Endodermal cell (in vitro differentiated cells): ENCODE results near the gene REPS2. TPM values are rescaled to one million over a fixed set of nuclear protein-coding genes. Genes with fewer than 3 reads are reported as not detected.

Experiments used
- DNase-seq: peaks from one replicate; pipeline ENCODE4 v3.0.0-alpha.2; 2017
- H3K27ac ChIP-seq: 2 replicates; pipeline ENCODE4 v1.5.1; 2013; ENCODE audit warnings: mild to moderate bottlenecking, low read depth, low read length, moderate library complexity
- H3K27me3 ChIP-seq: 2 replicates; pipeline ENCODE4 v1.6.1; 2013; ENCODE audit warnings: mild to moderate bottlenecking, low read length, moderate library complexity; ENCODE audit not compliant: insufficient read depth, control insufficient read depth, poor library complexity, severe bottlenecking
- H3K36me3 ChIP-seq: 2 replicates; pipeline ENCODE4 v1.7.0; 2013; ENCODE audit warnings: mild to moderate bottlenecking, low read length, moderate library complexity; ENCODE audit not compliant: control insufficient read depth, insufficient read depth
- H3K4me1 ChIP-seq: one replicate; pipeline ENCODE4 v1.7.0; 2013; ENCODE audit warnings: low read length; ENCODE audit not compliant: control insufficient read depth, insufficient read depth
- H3K4me3 ChIP-seq: 2 replicates; pipeline ENCODE4 v1.5.1; 2013; ENCODE audit warnings: mild to moderate bottlenecking, low read length, moderate library complexity
- H3K9ac ChIP-seq: 2 replicates; pipeline ENCODE4 v1.6.1; 2013; ENCODE audit warnings: mild to moderate bottlenecking, low read length, moderate library complexity; ENCODE audit not compliant: poor library complexity, severe bottlenecking; ENCODE audit errors: extremely low read depth
- H3K9me3 ChIP-seq: 2 replicates; pipeline ENCODE4 v1.6.1; 2013; ENCODE audit warnings: mild to moderate bottlenecking, low read length, moderate library complexity; ENCODE audit not compliant: control insufficient read depth
- H3K27ac Mint-ChIP-seq: 2 replicates; pipeline ENCODE4 v1.8.0; 2020; ENCODE audit warnings: mixed read lengths
- H3K27me3 Mint-ChIP-seq: 2 replicates; pipeline ENCODE4 v1.8.0; 2021; ENCODE audit warnings: mild to moderate bottlenecking, mixed read lengths; ENCODE audit not compliant: insufficient read depth
- H3K36me3 Mint-ChIP-seq: 2 replicates; pipeline ENCODE4 v1.8.0; 2020; ENCODE audit warnings: low read depth, mixed read lengths
- H3K4me1 Mint-ChIP-seq: 2 replicates; pipeline ENCODE4 v1.8.0; 2020; ENCODE audit warnings: mixed read lengths
- H3K4me3 Mint-ChIP-seq: 2 replicates; pipeline ENCODE4 v1.8.0; 2020; ENCODE audit warnings: mild to moderate bottlenecking, moderate library complexity, mixed read lengths
- H3K9me3 Mint-ChIP-seq: 2 replicates; pipeline ENCODE4 v1.8.0; 2020; ENCODE audit warnings: mild to moderate bottlenecking, mixed read lengths
- WGBS, 2 experiments: methylation state at CpG; one replicate each; pipeline versions ENCODE4 v1.1.5 to v1.1.7; 2013; ENCODE audit warnings: missing lambda C conversion rate in 2 of 2, mixed read lengths in 1 of 2; ENCODE audit not compliant: insufficient coverage in 1 of 2, insufficient read length in 1 of 2; 5-methylcytosine and 5-hydroxymethylcytosine counted together
- total RNA-seq, 2 donors: library from RNA; stranded (reverse); fragmentation: NEBNext Ultra II Directional in 1 of 2; extraction: Animal tissue kit (Norgen Biotek cat#: 25700) in 1 of 2; gene quantifications; 2 replicates in 1 of 2; 3 replicates in 1 of 2; pipeline ENCODE4 v1.2.1, GENCODE V29; 2021
- TF ChIP-seq, protein P1 (sequence below): fragments of 200-600 bp; sonication (generic); conservative IDR thresholded peaks from 2 replicates; pipeline ENCODE4 v1.5.0; 2021; ENCODE audit warnings: antibody characterized with exemption, mild to moderate bottlenecking

REPS2 gene
- total RNA-seq, 2 donors from 2014 or later, result 4.3 to 16.6 TPM

DNA sequence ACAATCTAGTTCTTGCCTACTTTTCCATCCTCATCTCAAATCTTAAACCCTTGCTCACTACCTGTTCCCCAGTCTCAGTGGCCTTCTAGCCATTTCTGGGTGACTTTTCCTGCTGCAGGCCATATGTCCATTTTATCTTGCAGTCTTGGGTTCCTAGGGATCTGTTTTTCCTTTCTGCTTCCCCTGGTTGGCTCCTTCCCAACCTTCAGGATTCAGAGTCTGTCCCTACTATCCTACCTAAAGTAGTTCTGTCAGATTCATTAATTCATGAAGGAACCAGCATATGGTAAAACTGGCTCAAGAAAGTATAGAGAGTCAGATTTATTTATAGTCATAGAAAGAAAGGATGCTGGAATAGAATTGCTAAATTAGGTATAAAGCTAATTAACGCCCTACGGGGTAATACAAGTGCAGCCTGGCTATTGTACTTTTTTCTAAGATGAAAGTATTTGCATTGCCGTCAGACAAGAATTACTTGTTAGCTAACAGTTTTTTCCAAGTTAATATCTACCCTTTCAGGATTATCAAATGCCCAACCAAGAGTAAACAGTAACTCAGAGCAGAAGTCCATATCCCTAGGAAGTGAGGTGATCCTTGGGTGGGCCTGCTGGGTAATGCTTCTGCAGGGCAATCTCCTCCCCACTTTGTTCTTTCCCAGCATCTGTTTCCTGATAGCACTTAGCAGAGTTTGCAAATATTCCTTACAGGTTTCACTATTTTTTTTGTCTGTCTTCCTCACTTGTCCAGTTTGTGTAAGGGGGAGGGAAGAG lies 63.6 kb downstream of the REPS2 start:
- TF ChIP-seq, protein P1, sequence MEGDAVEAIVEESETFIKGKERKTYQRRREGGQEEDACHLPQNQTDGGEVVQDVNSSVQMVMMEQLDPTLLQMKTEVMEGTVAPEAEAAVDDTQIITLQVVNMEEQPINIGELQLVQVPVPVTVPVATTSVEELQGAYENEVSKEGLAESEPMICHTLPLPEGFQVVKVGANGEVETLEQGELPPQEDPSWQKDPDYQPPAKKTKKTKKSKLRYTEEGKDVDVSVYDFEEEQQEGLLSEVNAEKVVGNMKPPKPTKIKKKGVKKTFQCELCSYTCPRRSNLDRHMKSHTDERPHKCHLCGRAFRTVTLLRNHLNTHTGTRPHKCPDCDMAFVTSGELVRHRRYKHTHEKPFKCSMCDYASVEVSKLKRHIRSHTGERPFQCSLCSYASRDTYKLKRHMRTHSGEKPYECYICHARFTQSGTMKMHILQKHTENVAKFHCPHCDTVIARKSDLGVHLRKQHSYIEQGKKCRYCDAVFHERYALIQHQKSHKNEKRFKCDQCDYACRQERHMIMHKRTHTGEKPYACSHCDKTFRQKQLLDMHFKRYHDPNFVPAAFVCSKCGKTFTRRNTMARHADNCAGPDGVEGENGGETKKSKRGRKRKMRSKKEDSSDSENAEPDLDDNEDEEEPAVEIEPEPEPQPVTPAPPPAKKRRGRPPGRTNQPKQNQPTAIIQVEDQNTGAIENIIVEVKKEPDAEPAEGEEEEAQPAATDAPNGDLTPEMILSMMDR, result no peak
- Mint-ChIP-seq H3K36me3 (no peaks in the 10 kb centered on the region), H3K27ac (no peak overlapping the region), H3K4me1 (peaks cover 68% of the 10 kb centered on the region), H3K4me3 (no peak overlapping the region), H3K27me3 (no peaks in the 10 kb centered on the region), H3K9me3 (no peaks in the 10 kb centered on the region)
- no peak overlapping the region for H3K9ac ChIP-seq
- DNase-seq, result no peak
- H3K36me3 ChIP-seq, result no peaks in the 10 kb centered on the region
- no peaks in the 10 kb centered on the region for H3K27me3 ChIP-seq
- H3K4me1 ChIP-seq, result peaks cover 3% of the 10 kb centered on the region
- no peak overlapping the region for H3K4me3 ChIP-seq
- no peaks in the 10 kb centered on the region for H3K9me3 ChIP-seq
- WGBS, 2 experiments, result 89 to 100% methylated on average over 1 to 3 of the region's 3 CpGs
- no peak overlapping the region for H3K27ac ChIP-seq

GRCh38 chrX:17012465-17012864 lies 66.0 kb downstream of the REPS2 start:
- peaks cover 3% of the 10 kb centered on the region for H3K4me1 ChIP-seq
- 85% methylated on average over 2 of the region's 2 CpGs; no CpG with 5 or more reads in 1 of the 2 experiments for WGBS, 2 experiments
- peak overlapping the region; percentile 73 for H3K27ac Mint-ChIP-seq

DNA sequence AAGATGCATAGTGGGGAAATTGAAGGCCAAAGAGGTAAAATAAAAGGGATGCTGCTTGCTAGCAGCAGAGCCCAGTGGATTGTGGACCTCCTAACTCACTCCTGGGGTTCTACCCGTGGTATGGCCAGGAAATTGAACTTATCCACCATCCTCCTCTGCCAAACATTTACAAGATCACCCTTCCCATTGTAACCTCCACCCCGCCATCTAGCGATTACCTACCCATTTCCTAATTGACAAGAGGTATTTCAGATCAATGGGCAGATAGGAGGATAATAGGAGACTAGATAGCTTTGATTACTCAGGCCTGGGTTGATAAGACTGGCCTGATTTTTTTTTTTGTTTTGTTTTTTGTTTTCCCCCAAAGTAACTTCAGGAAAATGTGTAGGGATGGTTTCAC lies 67.8 kb downstream of the REPS2 start:
- Mint-ChIP-seq H3K9me3 (peaks cover 2% of the 10 kb centered on the region), H3K36me3 (peaks cover 2% of the 10 kb centered on the region), H3K4me3 (peak overlapping the region; percentile 4), H3K27me3 (no peaks in the 10 kb centered on the region), H3K4me1 (peaks cover 45% of the 10 kb centered on the region), H3K27ac (peak overlapping the region; percentile 82)
- Histone ChIP-seq H3K9ac (no peak overlapping the region), H3K4me1 (peaks cover 3% of the 10 kb centered on the region), H3K36me3 (no peaks in the 10 kb centered on the region), H3K27ac (no peak overlapping the region), H3K9me3 (no peaks in the 10 kb centered on the region), H3K27me3 (no peaks in the 10 kb centered on the region), H3K4me3 (peak overlapping the region; percentile 57)
- TF ChIP-seq, protein P1, result no peak
- 8% methylated on average over 1 of the region's 3 CpGs; no CpG with 5 or more reads in 1 of the 2 experiments for WGBS, 2 experiments
- peak; percentile 63 for DNase-seq

More at GRCh38 chrX:17012465-17012864, 66.0 kb downstream of the REPS2 start:
- H3K27me3 Mint-ChIP-seq, result no peaks in the 10 kb centered on the region
- H3K9me3 ChIP-seq, result no peaks in the 10 kb centered on the region
- no peaks in the 10 kb centered on the region for H3K27me3 ChIP-seq
- no peak overlapping the region for H3K4me3 Mint-ChIP-seq
- H3K27ac ChIP-seq, result no peak overlapping the region
- TF ChIP-seq, protein P1, result no peak
- H3K36me3 ChIP-seq, result no peaks in the 10 kb centered on the region
- no peak for DNase-seq
- peaks cover 56% of the 10 kb centered on the region for H3K4me1 Mint-ChIP-seq
- H3K4me3 ChIP-seq, result no peak overlapping the region
- H3K36me3 Mint-ChIP-seq, result peaks cover 2% of the 10 kb centered on the region
- peaks cover 2% of the 10 kb centered on the region for H3K9me3 Mint-ChIP-seq
- H3K9ac ChIP-seq, result no peak overlapping the region
